ENCODE measurements around the gene ITPRIP.

Gene ITPRIP

DNA sequence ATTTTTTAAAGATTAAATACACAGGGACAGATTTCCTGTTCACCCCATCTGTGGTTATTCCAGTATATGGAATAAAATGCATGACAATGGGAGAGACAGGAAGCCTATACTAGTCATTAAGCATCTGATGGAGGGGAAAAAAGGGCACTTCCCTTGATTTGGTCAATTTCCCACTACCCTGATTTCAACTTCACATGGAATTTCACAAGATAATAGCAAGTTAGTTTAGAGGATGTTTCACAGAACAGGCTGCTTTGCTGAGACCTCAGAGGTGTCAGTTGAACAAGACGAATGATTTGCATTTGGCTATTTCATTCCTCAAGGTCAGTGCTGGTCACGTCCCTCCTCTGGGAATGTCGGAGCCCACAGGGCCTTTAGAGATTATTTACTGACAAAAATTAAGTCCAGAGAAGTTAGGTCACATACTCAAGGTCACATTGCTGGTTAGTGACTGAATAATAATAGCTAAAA lies 4.7 kb upstream of the ITPRIP start:
- DNase-seq (ENCODE audit: low read depth): no peak

DNA sequence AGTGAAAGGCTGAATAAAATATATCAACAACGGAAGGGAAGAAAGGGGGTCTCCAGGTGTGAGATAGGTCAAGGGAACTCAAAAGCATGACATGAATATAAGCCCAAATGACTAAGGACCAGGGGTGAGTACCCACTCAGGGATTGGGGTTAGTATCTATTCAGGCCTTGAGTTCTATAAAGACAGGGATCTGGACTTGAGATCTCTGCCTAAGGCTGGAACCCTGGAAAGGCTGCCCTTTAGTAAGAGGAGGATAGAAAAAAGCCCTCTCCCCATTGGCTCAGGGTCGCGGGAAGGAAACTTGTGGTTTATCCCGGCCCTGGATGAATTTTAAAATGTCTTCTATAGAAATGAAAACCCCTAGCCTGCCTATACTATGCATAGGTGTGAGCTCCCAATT lies 2.4 kb upstream of the ITPRIP start:
- DNase-seq (ENCODE audit: low read depth): no peak

DNA sequence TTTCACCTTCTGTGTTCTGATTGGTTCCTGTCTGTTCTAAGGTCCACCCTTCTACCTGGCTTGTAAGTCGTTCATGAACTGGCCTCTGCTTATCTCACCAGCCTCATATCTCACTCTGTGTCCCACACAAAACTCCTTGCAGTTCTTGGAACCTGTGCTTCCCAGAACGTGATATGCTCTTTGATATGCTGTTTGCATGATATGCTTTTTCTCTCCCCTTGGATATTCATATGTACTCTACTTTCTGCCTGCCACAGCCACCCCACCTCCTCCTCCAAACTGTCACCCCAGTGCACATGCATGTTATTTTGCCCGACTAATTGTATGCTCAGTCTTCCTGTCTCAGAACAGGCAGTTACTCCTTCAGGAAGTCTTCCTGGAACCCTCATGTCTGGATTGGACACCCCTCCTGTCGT lies 1.9 kb upstream of the ITPRIP start:
- DNase-seq (ENCODE audit: low read depth): no peak

DNA sequence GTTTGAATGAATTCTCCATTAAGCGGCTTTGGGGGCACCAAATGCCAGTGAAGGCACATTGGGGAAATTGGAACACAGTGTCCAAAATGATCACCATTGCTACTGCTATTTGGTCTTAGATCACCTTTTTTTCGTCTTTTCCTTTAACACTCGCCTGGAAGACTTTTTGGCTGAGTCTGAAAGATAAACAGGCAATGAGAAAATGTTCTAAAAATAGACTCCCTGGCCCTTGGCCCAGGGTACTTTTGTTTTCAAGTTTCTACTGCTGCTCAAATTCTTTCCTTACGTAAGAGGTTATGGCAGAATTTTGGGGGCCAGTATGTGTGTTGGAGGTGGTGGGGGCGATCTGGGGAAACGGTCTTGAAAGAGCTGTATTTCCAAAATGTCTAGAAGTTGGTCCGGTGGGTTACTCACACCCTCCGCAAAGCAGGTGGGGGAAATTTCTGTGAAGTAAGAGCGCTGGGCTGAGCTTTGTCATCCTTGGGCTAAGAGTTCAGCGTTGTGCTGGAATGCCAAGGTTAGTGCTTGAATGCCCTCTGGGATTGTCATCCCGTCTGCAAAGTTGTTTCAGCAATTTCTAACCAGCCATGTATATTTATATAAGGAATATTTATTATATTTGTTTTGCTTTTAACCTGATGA lies 1.3 kb upstream of the ITPRIP start:
- DNase-seq (ENCODE audit: low read depth): no peak

DNA sequence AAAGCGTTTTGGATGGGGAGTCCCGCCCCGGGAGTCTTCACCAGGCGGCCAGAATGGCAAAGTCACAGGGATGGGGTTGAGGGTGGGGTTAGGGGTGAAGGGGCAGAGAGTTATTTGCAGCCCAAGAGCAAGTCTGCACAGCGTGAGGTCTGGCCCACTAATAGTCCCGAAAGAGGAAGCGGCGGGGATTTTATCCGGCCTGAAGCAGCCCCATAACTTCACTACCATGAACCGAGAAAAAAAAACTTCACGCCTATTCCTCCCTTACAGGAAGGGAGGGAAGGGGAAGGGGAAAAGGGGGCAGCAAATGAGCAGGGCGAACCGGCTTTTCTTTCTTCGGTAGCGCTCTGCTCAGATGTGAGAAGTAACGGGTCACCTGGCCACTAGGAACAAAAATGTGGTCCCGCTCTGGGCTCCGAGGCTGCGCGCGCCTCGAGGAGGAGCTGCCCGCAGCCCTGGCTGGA lies 712 bp downstream of the ITPRIP start:
- no peak for DNase-seq (ENCODE audit: low read depth)

DNA sequence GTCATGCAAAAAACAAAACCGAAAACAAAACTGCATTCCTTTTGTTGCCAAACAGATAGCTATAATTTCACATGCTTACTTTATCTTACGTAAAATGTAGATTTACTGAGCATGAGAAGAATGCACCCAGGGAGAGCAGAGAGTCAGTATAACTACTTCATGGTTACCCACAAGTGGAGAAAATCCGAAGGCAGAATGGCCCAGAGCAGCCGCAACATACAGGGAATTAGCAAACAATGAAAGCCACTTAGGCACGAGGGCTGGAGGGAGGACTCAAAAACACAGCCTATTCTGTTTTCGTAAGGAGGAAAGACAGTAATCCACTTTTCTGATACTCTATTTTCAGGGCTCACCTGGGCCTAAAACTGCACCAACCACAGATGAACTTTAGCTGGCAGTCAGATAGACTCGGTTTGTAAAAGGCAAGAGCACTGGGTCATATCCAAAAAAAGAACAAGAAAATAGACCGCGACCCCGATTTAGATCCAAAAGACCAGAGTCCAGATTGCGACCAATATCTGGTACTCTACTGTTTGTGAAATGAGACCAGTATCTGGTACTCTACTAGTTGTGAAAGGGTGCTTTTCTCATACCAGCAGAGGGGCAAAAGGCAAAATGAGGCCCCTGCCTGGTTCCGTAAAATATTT lies 1.3 kb downstream of the ITPRIP start:
- DNase-seq (ENCODE audit: low read depth): no peak

DNA sequence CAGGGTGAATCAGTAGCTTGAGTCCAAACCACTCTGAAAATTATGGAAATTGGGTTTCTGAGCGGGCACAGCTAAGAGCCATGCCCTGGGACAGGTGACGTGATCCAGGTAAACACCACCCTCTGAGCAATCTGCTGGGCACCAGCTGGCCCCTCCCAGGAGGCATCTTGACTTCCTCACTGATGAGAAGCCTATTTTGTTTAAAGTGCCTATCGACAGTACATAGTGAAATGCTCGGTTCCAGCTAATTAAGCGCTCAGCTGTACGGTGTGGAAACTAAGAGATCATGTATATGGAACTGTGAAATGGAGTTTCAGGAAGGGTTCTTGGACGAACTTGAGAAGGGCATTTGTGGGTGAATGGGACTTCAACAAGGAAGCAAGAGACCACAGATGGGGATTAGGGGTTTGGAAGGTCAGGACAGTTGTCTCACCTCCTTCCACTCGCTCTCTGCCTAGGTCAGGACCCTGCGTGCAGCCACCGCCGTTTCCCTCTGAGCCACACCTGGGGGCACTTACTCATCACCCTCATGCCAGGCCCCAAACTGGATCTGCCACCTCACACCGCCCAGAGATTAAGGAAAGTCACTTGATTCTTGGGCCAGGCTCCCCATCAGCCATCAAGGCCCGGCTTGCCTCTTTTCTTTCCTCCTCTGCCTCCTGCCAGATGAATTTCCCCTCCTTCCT lies 3.2 kb downstream of the ITPRIP start:
- no peak for DNase-seq (ENCODE audit: low read depth)

DNA sequence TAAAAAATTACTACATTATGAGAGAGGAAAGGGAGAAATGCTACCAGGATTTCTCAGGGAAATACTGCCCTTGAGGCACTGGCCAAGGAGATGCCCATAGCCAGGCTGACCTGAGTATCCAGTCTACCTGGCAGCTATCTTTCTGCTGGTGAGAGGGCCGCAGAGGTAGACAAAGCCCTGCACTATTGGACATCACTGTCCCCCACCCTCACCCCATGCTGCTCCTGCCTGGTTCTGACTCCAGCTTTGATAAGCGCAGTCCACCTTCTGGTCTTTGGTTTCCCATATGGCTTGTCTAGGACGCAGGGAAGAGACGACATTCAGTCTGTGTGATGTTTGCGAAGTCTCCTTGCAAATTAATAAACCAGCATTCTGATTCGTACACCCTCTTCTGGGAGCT lies 3.7 kb downstream of the ITPRIP start:
- DNase-seq (ENCODE audit: low read depth): no peak

DNA sequence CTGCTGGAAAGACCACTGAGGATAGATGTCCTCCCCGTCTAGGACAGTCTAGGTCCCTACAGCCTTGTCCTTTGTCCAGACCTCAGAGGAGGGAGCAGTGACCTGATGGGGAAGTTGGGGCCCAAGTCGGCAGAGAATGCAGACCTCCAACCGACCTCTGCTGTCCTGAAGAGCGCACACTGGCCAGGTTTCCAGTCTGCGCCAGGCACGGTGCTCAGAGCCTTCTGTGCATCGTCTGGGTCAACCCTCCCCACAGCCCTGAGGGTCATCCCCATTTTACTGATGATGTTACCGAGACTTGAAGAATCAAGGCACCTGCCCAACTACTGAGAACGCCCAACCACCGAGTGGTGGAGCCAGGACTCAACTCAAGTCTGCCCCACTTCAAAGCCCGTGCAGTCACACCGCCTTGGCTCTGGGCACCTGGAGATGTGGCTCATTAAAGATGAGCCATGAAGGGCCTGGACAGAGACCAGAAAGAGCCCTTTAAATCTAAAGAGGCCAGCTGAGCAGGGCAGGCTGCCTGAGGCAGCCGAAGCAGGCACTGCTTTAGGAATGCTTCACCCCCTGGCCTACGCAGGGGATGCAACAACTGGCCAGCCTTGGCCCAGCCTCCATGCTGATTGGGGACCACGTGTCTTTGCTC lies 4.4 kb downstream of the ITPRIP start:
- no peak for DNase-seq (ENCODE audit: low read depth)

DNA sequence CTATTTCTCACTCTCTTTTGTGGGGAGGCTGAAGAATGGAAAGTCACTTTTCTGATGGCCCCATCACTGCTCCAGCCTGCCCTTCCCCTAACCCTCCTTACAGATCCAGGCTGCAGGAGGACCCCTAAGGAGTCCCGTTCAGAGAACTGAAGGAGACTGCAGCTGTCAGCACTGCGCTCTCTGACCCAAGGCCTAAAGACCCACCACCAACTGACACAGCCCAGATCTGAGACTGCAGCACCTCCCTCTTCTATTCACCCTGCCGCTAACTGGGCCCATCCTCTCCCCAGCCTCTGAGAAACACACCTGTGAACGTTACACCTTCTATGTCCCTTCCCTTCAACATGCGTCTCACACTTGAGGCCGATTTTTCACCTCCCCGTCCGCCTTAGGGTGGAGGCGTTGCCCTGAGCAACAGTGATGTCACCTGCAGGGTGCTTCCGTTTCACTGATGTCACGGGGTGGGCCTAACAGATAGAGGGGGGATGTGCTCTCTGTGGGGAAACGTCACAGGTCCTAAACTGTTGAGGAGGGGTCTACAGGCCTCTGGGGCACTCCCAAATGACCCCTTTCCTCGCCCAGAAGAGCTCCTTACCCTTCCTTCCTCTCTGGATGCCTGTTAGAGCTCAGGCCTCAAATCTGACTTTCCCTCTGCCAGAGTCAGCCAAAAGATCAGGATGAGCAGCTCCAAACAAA lies 5.1 kb downstream of the ITPRIP start:
- DNase-seq (ENCODE audit: low read depth): no peak

DNA sequence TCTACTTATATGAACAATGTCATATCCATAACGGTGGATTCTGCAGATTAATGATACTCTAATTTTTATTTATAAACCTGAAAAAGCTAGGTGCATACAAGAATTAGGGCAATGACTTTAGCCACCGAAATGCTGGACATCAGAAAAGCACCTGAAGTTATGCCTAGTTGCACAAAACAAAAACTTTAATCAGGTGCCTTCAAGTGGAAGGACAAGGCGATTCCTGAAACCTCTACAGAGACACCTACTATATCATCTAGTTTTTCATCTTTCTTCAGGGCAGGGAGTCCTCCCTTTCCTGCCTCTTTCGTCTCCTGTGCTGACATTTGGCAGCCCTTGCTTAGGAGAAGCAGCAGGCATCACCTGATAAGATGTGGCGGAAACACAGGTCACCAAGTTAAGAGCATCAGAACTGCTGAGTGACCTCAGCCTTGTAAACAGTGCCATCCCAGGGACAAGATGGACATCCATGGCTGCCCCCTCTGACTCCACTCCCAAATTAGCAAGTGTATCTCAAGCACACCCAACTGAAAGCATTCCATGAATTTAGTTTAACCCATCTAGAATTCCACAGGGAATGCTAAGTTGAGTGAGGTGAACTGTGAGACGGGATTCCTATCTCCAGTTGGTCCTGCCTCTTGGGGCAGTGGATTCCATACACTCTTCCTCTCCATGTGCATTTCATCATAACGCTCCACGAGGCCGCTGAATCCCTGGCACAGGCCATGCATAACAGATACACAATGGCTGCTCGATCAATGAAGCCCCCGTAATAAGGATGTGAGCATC lies 5.8 kb downstream of the ITPRIP start:
- DNase-seq (ENCODE audit: low read depth): no peak

DNA sequence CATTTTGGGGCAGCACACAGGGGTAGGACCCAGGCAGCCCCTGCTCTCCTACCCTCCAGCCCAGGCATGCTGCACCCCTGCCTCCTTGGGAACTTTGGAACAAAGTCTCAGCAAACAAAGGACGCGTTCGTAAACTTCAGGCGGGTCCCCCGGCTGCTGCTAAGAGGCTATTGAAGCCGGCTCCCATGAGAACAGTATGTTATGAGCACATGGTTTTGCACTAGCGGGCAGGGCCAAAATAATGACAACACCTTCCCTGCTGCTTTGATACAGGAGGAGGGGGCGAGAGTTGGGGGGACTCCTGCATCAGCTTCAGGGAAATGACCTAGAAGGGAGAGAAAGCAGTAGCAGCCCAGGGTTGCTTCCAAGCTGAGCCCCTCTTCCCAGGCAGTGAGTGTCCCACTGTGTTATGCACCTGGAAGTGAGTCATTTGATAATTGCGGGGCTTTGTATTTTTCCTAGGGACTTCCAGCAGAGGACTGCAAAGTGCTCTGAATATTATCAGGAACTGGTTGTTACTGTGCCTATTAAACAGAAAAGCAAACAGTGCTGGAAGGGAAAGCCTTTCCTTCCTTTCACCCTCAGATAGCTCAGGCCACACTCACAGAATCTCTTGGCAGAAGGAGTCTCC lies 6.9 kb downstream of the ITPRIP start:
- no peak for DNase-seq (ENCODE audit: low read depth)

DNA sequence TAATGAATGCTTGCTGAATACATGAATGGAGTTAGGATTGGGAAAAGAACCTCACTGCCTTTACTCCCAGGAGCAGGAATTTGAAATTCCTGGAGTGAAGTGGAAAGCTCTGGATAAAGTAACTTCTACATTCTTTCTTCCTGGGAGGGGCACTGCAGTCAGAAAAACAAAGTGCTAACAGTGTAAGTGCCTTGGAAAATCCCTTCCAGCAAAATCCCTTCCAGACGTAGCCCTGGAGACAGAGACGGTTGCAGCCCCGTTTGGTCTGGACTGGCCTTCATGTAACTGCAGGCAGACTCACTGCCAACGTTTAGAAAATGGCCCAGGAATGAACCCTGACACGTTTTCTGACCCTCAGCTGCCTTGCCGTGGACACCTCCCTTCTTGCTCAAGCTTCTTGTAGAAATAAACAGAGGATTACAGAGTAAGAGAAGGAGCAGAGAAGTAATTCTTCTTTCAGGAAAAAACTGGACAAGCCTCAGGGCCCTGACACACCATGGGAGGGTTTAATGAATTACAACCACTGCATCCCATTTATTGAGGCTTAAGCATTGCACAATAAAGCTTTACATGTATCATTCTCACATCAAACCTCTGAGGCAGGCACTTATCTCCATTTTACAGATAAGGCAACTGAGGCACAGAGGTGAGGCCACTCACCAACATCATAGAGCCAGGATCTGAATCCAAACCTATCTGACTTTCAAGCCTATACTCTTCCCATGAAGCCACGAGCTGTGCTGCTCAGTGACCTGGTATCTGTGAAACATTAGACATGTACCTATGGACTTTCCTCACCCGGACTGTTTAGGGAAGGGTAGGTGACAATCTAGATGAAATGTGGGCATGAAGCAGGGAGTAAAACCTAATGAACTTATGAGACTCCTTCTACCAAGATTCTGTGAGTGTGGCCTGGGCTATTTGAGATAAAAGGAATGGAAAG lies 7.8 kb downstream of the ITPRIP start:
- no peak for DNase-seq (ENCODE audit: low read depth)

DNA sequence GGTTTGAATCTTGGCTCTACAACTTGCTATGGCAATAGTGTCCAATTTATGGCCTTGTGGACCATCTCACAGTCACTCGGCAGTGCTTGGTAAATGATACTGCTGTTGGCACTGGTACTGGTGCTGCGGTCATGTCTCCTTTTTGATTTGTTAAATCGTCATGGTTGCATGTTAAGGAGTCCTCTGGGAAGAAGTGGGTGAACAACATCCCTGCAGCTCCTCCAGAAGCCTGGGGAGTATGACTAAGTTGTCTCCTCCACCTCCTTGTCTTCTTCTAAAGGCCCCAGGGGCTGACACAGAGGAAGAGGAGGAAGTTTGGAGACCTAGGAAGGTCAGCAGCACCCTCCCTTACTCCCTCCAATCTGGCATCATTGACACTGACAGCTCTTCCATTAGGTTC lies 8.5 kb downstream of the ITPRIP start:
- peak; percentile 71 for DNase-seq (ENCODE audit: low read depth)

DNA sequence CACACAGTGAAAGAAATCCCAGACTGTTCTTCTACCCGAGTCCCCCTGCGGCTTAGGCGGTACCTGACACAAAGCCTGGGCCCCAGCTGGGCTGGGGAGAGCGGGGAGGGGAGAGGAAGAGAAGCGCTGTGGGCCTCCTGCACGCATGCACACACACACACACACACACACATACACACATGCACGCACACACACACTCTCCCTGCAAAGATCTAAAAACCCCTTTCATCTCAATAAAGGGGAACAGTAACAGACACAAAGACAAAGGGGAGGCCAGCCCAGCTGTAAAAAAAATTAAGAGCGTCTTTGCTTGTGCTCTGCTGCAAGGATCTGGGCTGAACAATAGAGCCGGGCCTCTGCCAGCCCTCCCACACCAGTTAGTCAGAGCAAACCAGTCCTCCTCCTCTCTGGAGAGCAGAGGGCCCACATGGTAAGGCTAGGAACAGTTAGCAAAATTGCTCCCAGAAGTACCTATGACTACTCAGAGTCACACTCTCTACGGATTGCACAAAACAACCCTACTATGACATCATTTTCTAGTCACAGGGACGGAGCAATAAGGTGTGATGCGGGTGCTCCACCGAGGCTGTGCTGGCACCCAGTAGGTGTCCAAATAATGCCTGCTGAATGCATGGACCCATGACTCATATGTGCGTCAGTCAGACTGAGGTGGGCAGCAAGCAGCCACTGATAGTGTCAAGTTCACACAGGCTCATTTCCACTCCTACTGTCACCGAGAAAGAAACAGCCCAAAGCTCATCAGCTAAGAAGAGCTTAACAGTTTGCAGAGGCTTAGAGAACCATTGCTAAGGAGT lies 9.2 kb downstream of the ITPRIP start:
- peak; percentile 96 for DNase-seq (ENCODE audit: low read depth)

DNA sequence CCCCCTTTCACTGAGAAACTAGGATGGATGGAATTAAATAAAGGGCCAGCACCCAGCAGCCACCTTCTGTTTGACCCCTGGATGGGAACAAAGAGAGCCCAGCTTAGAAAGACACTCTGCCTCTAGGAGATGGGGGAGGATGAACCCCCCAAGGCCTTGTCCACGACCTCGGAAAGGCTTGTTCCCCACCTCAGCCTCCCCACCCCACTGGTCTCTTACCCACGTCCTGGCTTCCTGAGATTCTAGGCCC lies 9.7 kb downstream of the ITPRIP start:
- DNase-seq (ENCODE audit: low read depth): no peak

DNA sequence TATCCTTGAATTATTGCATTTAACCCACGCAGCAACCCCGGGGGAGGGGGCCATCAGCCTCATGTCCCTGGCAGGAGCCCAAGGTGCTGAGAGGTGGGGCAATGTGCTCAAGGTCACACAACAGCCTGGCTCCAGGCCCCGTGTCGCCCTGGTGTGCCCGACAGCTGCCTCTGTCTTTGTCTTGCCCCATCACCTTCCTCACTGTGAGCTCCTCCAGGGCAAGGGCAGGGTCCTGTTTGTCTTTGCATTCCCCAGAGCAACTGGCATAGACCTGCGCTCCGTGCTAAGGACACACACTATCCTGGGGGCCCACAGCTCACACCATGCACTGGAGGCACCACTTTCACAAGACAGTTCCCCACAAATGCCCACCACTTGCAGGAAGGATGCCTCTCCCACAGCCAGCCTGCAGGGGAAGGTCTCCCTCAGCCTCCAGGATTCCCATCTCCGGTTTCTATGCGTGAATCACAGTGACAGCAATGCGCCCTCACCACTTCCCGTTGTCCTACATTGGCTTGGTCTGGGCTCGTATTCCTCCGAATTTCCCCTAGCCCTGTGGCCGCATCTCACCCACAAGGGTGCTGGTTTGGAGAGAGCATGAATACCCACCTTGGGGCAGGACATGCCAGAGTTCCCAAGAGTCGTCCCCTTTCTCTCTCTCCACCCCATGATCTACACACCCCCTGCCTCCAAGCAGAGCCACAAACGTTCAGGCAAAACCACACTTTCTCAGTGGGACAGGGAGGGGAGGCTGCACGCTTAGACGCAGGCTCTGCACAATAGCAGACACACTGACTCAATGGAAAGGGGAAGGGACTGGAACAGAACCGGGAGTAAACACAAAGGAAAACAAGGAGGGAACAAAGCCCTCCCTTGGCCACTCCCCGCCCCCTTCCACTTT lies 10.3 kb downstream of the ITPRIP start:
- peak; percentile 68 for DNase-seq (ENCODE audit: low read depth)

DNA sequence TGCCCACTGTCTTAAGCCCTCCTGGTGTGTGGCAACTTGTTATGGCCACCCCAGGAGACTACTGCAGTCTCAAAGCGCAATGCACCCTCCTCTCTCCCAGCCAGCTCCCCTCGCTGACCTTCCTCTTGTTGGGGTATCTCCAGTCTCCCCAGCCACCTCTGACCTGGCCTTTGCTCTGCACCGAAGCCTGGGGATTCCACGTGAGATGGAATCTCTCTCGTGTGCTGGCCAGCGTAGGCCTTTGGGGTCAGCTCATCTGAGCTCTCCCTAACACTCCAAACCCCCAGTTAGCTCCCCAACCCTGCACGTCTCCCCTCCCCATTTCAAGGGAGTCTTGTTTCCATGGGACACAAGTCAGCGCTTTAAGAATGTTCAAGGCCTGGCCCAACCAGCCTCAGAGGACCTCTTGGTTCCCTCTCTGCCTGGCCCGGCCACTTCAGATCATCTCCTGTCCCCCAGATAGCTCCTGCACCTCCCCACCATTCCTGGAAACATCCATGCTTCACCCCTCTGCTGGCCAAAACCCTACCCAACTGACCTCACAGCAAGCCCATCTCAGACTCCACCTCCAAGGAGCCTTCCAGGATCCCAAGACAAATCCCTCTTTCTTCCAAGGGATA lies 11.2 kb downstream of the ITPRIP start:
- DNase-seq (ENCODE audit: low read depth): no peak
